Measurements from ENCODE around the gene ODAD4. TPM values are rescaled to one million over a fixed set of nuclear protein-coding genes. Genes with fewer than 3 reads are reported as not detected.
"Not testable (repeated sequence)": the region's sequence is repeated elsewhere in the genome, so short reads cannot be mapped to it uniquely, and the experiment has no call there.

Gene ODAD4
- total RNA-seq, 2 donors from 2014 or later: 0.63 to 0.93 TPM

- Mint-ChIP-seq H3K9me3 (no peaks in the 10 kb centered on the region), H3K4me3 (no peak overlapping the region), H3K27ac (no peak overlapping the region), H3K36me3 (ENCODE audit: low read depth) (peaks cover 64% of the 10 kb centered on the region), H3K4me1 (peaks cover 5% of the 10 kb centered on the region), H3K27me3 (no peaks in the 10 kb centered on the region)
- no peak for ATAC-seq (replicated peaks)
Measured at GRCh38 chr17:42005166-42005565, 74.7 kb downstream of the ODAD4 start.

DNA sequence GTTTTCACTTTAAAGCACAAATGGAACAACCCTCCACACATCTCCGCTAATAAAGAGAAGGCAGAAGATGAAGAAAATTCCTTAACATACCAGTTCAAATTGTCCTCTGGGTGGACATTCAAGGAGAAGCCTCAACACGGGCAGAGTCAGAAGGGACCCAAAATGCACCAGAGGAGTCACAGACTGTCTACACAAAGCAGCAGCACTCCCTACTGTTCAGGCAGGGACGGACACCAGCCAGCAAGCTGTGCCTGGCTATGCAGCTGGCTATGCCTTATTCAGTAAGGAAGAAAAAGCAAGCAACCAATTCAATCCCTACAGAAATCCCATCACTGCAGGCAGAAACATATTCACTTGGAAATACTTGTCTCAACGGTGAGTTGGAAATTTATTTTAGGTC, 78.8 kb downstream of the ODAD4 start:
- H3K9me3 Mint-ChIP-seq: no peaks in the 10 kb centered on the region
- H3K27ac Mint-ChIP-seq: no peak overlapping the region
- no peaks in the 10 kb centered on the region for H3K27me3 Mint-ChIP-seq
- H3K4me3 Mint-ChIP-seq: no peak overlapping the region
- no peak for ATAC-seq (replicated peaks)
- peaks cover 43% of the 10 kb centered on the region for H3K36me3 Mint-ChIP-seq (ENCODE audit: low read depth)
- peaks cover 25% of the 10 kb centered on the region for H3K4me1 Mint-ChIP-seq

- Mint-ChIP-seq H3K27ac (peak overlapping the region; percentile 71), H3K4me1 (peaks cover 21% of the 10 kb centered on the region), H3K36me3 (ENCODE audit: low read depth) (peaks cover 44% of the 10 kb centered on the region)
- H3K9me3 Mint-ChIP-seq; ATAC-seq (replicated peaks); H3K4me3 Mint-ChIP-seq; H3K27me3 Mint-ChIP-seq: not testable (repeated sequence)
Measured at GRCh38 chr17:42010266-42010680, 79.9 kb downstream of the ODAD4 start.

GRCh38 chr17:42010898-42011516, 80.6 kb downstream of the ODAD4 start:
- Mint-ChIP-seq H3K4me1 (peaks cover 22% of the 10 kb centered on the region), H3K4me3 (no peak overlapping the region), H3K36me3 (ENCODE audit: low read depth) (peaks cover 47% of the 10 kb centered on the region), H3K27me3 (no peaks in the 10 kb centered on the region), H3K27ac (peak overlapping the region; percentile 71), H3K9me3 (no peaks in the 10 kb centered on the region)
- ATAC-seq (replicated peaks): no peak

DNA sequence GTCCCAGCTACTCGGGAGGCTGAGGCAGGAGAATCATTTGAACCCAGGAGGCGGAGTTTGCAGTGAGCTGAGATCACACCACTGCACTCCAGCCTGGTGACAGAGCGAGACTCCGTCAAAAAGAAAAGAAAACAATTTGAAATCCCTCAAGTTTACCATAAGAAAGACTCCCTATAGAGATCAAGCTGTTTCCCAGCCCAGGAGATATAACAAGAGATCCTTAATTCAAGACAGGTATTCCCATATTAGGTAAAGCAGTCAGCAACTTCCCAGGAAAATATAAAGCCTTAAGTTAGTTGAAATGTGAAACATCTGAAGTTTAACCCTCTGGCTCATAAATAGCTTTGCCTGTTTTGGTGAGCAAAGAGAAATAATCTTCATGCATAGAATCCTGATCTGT, 81.9 kb downstream of the ODAD4 start:
- Mint-ChIP-seq H3K4me1 (peaks cover 24% of the 10 kb centered on the region), H3K36me3 (ENCODE audit: low read depth) (peaks cover 53% of the 10 kb centered on the region), H3K27ac (peak overlapping the region; percentile 16)
- H3K9me3 Mint-ChIP-seq; ATAC-seq (replicated peaks); H3K4me3 Mint-ChIP-seq; H3K27me3 Mint-ChIP-seq: not testable (repeated sequence)

- ATAC-seq (replicated peaks); H3K4me3 Mint-ChIP-seq; H3K27me3 Mint-ChIP-seq; H3K9me3 Mint-ChIP-seq: not testable (repeated sequence)
- Mint-ChIP-seq H3K36me3 (ENCODE audit: low read depth) (peaks cover 53% of the 10 kb centered on the region), H3K27ac (peak overlapping the region; percentile 61), H3K4me1 (peaks cover 34% of the 10 kb centered on the region)
Measured at GRCh38 chr17:42013740-42014139, 83.3 kb downstream of the ODAD4 start.

Other genes with a start within 250 kb of the ODAD4 start
- 100 to 1,000 TPM; 925 to 935 TPM for gene EIF1, start 241.7 kb upstream of the ODAD4 start, total RNA-seq
- gene GAST, start 218.3 kb upstream of the ODAD4 start, total RNA-seq: not detected
- under 1 TPM; 0.13 to 0.15 TPM for gene HAP1, start 196.0 kb upstream of the ODAD4 start, total RNA-seq
- gene JUP, start 143.9 kb upstream of the ODAD4 start, total RNA-seq: under 1 TPM; 0.32 to 0.45 TPM
- under 1 TPM; 0.64 to 0.89 TPM for gene P3H4, start 118.7 kb upstream of the ODAD4 start, total RNA-seq
- gene FKBP10, start 117.6 kb upstream of the ODAD4 start, total RNA-seq: under 1 TPM; 0.09 to 0.37 TPM
- 10 to 100 TPM; 51.2 to 70.3 TPM for gene NT5C3B, start 94.4 kb upstream of the ODAD4 start, total RNA-seq
- under 1 TPM in 1 of 2 donors, not detected in 1; 0.16 TPM for gene KLHL10, start 92.8 kb upstream of the ODAD4 start, total RNA-seq
- gene KLHL11, start 65.2 kb upstream of the ODAD4 start, total RNA-seq: 10 to 100 TPM; 15.1 to 16.2 TPM
- 100 to 1,000 TPM in 1 of 2 donors, 10 to 100 TPM in 1; 95.4 to 222 TPM for gene ACLY, start 11.7 kb upstream of the ODAD4 start, total RNA-seq
- gene CNP, start 36.2 kb downstream of the ODAD4 start, total RNA-seq: 10 to 100 TPM; 51.4 to 82.9 TPM
- gene DNAJC7, start 86.8 kb downstream of the ODAD4 start, total RNA-seq: 100 to 1,000 TPM in 1 of 2 donors, 10 to 100 TPM in 1; 79.5 to 118 TPM
- 10 to 100 TPM; 12.0 to 14.9 TPM for gene NKIRAS2, start 89.5 kb downstream of the ODAD4 start, total RNA-seq
- under 1 TPM; 0.06 to 0.32 TPM for gene C17orf113, start 120.0 kb downstream of the ODAD4 start, total RNA-seq
- gene ZNF385C, start 167.9 kb downstream of the ODAD4 start, total RNA-seq: under 1 TPM; 0.15 to 0.48 TPM
- 10 to 100 TPM; 12.0 to 19.1 TPM for gene DHX58, start 182.1 kb downstream of the ODAD4 start, total RNA-seq
- gene KAT2A, start 190.8 kb downstream of the ODAD4 start, total RNA-seq: 10 to 100 TPM; 32.8 to 44.2 TPM
- under 1 TPM in 1 of 2 donors, not detected in 1; 0.13 TPM for gene HSPB9, start 192.2 kb downstream of the ODAD4 start, total RNA-seq
- 10 to 100 TPM; 30.4 to 77.7 TPM for gene RAB5C, start 224.4 kb downstream of the ODAD4 start, total RNA-seq